GM23338 (cell line): ENCODE results near the gene TMEM147. TPM values are rescaled to one million over a fixed set of nuclear protein-coding genes. Genes with fewer than 3 reads are reported as not detected.

Experiments
- ATAC-seq: fragments of 200-7000 bp; cut with Tn5 transposase; 3 replicates; pipeline ENCODE4 v1.9.1; 2020
- DNase-seq: peaks from one replicate; pipeline ENCODE4 v3.0.0-alpha.2; 2015; ENCODE audit warnings: low spot score
- H2AFZ ChIP-seq: fragments of 200-600 bp; sonication (generic); 2 replicates; pipeline ENCODE4 v1.8.0; 2016; ENCODE audit warnings: antibody characterized with exemption, mild to moderate bottlenecking, moderate library complexity
- H3F3A ChIP-seq: fragments of 200-600 bp; sonication (generic); replicated peaks from 2 replicates; pipeline ENCODE4 v1.8.0; 2017; ENCODE audit warnings: antibody characterized with exemption, mixed run types, low read depth
- H3K27ac ChIP-seq: fragments of 200-600 bp; sonication (generic); 2 replicates; pipeline ENCODE4 v1.6.1; 2016; ENCODE audit warnings: low read depth
- H3K27me3 ChIP-seq: fragments of 200-600 bp; sonication (generic); 2 replicates; pipeline ENCODE4 v1.8.0; 2016; ENCODE audit warnings: mild to moderate bottlenecking, mixed run types, moderate library complexity; ENCODE audit not compliant: insufficient read depth
- H3K36me3 ChIP-seq: fragments of 200-600 bp; sonication (generic); 2 replicates; pipeline ENCODE4 v1.8.0; 2016; ENCODE audit warnings: mild to moderate bottlenecking; ENCODE audit not compliant: insufficient read depth
- H3K4me1 ChIP-seq: fragments of 200-600 bp; sonication (generic); 2 replicates; pipeline ENCODE4 v1.8.0; 2016; ENCODE audit warnings: mild to moderate bottlenecking, moderate library complexity; ENCODE audit not compliant: insufficient read depth
- H3K4me2 ChIP-seq: fragments of 200-600 bp; sonication (generic); 2 replicates; pipeline ENCODE4 v1.7.1; 2017; ENCODE audit warnings: mixed run types
- H3K4me3 ChIP-seq: fragments of 200-600 bp; sonication (generic); 2 replicates; pipeline ENCODE4 v1.6.1; 2016; ENCODE audit warnings: mixed run types
- H3K79me2 ChIP-seq: fragments of 200-600 bp; sonication (generic); replicated peaks from 2 replicates; pipeline ENCODE4 v1.8.0; 2017; ENCODE audit warnings: mild to moderate bottlenecking; ENCODE audit not compliant: insufficient read depth
- H3K9me2 ChIP-seq: fragments of 200-600 bp; sonication (generic); 2 replicates; pipeline ENCODE4 v1.8.0; 2017; ENCODE audit not compliant: insufficient read depth
- H4K20me1 ChIP-seq: fragments of 200-600 bp; sonication (generic); replicated peaks from 2 replicates; pipeline ENCODE4 v1.8.0; 2017; ENCODE audit warnings: mild to moderate bottlenecking; ENCODE audit not compliant: insufficient read depth
- H3K27ac Mint-ChIP-seq: 2 replicates; pipeline ENCODE4 v1.8.0; 2020; ENCODE audit warnings: inconsistent platforms, mild to moderate bottlenecking, moderate library complexity, mixed read lengths
- H3K27me3 Mint-ChIP-seq: 3 replicates; pipeline ENCODE4 v1.8.0; 2022; ENCODE audit warnings: low read depth, mild to moderate bottlenecking, moderate library complexity, mixed read lengths, inconsistent platforms; ENCODE audit not compliant: insufficient read depth, poor library complexity
- H3K36me3 Mint-ChIP-seq: 3 replicates; pipeline ENCODE4 v1.8.0; 2021; ENCODE audit warnings: low read depth, mild to moderate bottlenecking, inconsistent platforms, moderate library complexity, mixed read lengths
- H3K4me1 Mint-ChIP-seq: 3 replicates; pipeline ENCODE4 v1.8.0; 2020; ENCODE audit warnings: mild to moderate bottlenecking, inconsistent platforms, mixed read lengths
- H3K4me3 Mint-ChIP-seq: 3 replicates; pipeline ENCODE4 v1.8.0; 2021; ENCODE audit warnings: moderate library complexity, mild to moderate bottlenecking, inconsistent platforms, mixed read lengths
- H3K9me3 Mint-ChIP-seq: 3 replicates; pipeline ENCODE4 v1.8.0; 2020; ENCODE audit warnings: moderate library complexity, mild to moderate bottlenecking, inconsistent platforms, mixed read lengths
- ETS1 ChIP-seq: IDR thresholded peaks from 2 replicates; pipeline ENCODE4 v1.6.1; 2016; ENCODE audit warnings: antibody characterized with exemption
- NANOG ChIP-seq: IDR thresholded peaks from 2 replicates; pipeline ENCODE4 v1.6.1; 2016; ENCODE audit warnings: antibody characterized with exemption, borderline replicate concordance
- REST ChIP-seq: IDR thresholded peaks from one replicate; pipeline ENCODE4 v1.6.1; 2018; ENCODE audit warnings: antibody characterized with exemption; ENCODE audit not compliant: unreplicated experiment
- ZNF462 ChIP-seq: fragments of 250-450 bp; sonication (Bioruptor Pico); IDR thresholded peaks from 2 replicates; pipeline ENCODE4 v1.5.0; 2020; ENCODE audit warnings: mild to moderate bottlenecking, moderate library complexity
- polyA plus RNA-seq: library from polyadenylated mRNA; unstranded; fragments of >200 nt; fragmentation: Nextera tagmentation; extraction: Ambion mirVana; gene quantifications from 2 replicates; pipeline ENCODE4 v1.2.1, GENCODE V29; 2016
- total RNA-seq: library from RNA; depleted of rRNA; stranded (reverse); fragments of >200 nt; shearing (Covaris generic); gene quantifications from 2 replicates; pipeline ENCODE4 v1.2.3, GENCODE V29; 2014

TMEM147 gene
- total and polyA plus RNA-seq, 2 experiments from 2014 or later, result 164 to 272 TPM

- no peak for TF ChIP-seq ZNF462 (CRISPR knock-in tag)
Measured at GRCh38 chr19:35560677-35561076, 15.3 kb downstream of the TMEM147 start (continued).

GRCh38 chr19:35561436-35561835, 16.0 kb downstream of the TMEM147 start:
- H3K9me2 ChIP-seq, result no peaks in the 10 kb centered on the region
- H3K4me3 Mint-ChIP-seq, result no peak overlapping the region
- TF ChIP-seq NANOG (no peak), REST (no peak), ZNF462 (CRISPR knock-in tag) (no peak), ETS1 (no peak)

More at GRCh38 chr19:35561436-35561835, 16.0 kb downstream of the TMEM147 start:
- H3K9me3 Mint-ChIP-seq, result no peaks in the 10 kb centered on the region; the same call in 1 of the 3 replicates
- Histone ChIP-seq H3K36me3 (no peaks in the 10 kb centered on the region), H4K20me1 (no peaks in the 10 kb centered on the region), H3K27me3 (peaks cover 10% of the 10 kb centered on the region), H2AFZ (no peak overlapping the region), H3K4me1 (peaks cover 8% of the 10 kb centered on the region; the same call in 1 of the 2 replicates), H3K4me2 (no peak overlapping the region), H3K4me3 (no peak overlapping the region), H3K79me2 (no peaks in the 10 kb centered on the region), H3K27ac (no peak overlapping the region), H3F3A (peaks cover 8% of the 10 kb centered on the region; the same call in 1 of the 2 replicates)
- peaks cover 8% of the 10 kb centered on the region for H3K4me1 Mint-ChIP-seq
- DNase-seq (no peak), ATAC-seq (no peak)
- H3K36me3 Mint-ChIP-seq, result no peaks in the 10 kb centered on the region; the same call in 2 of the 3 replicates
- peaks cover 24% of the 10 kb centered on the region for H3K27me3 Mint-ChIP-seq
- H3K27ac Mint-ChIP-seq, result no peak overlapping the region
